WTC11 (cell line): ENCODE results near the gene SNAI1. TPM values are rescaled to one million over a fixed set of nuclear protein-coding genes. Genes with fewer than 3 reads are reported as not detected.
A peak's percentile ranks its signal among the peaks of the same experiment; 100 is the strongest.

Experiments used
- ATAC-seq: fragments of 200-7000 bp; cut with Tn5 transposase; 2 replicates; pipeline ENCODE4 v1.10.0; 2021; ENCODE audit warnings: mild to moderate bottlenecking, moderate library complexity
- CTCF ChIA-PET: fragments of 300-600 bp; sonication (Branson Sonifier 250); formaldehyde crosslinking; loops from one replicate; lab custom pipeline; 2021; ENCODE audit warnings: antibody characterized with exemption; lab: Charles Lee
- POLR2A ChIA-PET: fragments of 350-600 bp; sonication (Branson Sonifier 250); formaldehyde crosslinking; loops from one replicate; lab custom pipeline; 2021; ENCODE audit warnings: antibody characterized with exemption; lab: Charles Lee
- DNase-seq: peaks from one replicate; pipeline ENCODE4 v3.0.0; 2021; ENCODE audit warnings: low spot score
- H3K27ac Mint-ChIP-seq: 2 replicates; pipeline ENCODE4 v1.8.0; 2021; ENCODE audit warnings: mixed read lengths
- H3K27me3 Mint-ChIP-seq: 2 replicates; pipeline ENCODE4 v1.8.0; 2021; ENCODE audit warnings: low read depth, mild to moderate bottlenecking, moderate library complexity, mixed read lengths
- H3K36me3 Mint-ChIP-seq: 2 replicates; pipeline ENCODE4 v1.8.0; 2021; ENCODE audit warnings: mixed read lengths
- H3K4me1 Mint-ChIP-seq: 2 replicates; pipeline ENCODE4 v1.8.0; 2022; ENCODE audit warnings: mixed read lengths
- H3K4me3 Mint-ChIP-seq: 2 replicates; pipeline ENCODE4 v1.8.0; 2021; ENCODE audit warnings: mild to moderate bottlenecking, moderate library complexity, mixed read lengths
- H3K9me3 Mint-ChIP-seq: 2 replicates; pipeline ENCODE4 v1.8.0; 2021; ENCODE audit warnings: mixed read lengths
- CBFB ChIP-seq: sonication (generic); formaldehyde crosslinking; IDR thresholded peaks from 2 replicates; pipeline ENCODE4 v1.8.1; 2022; ENCODE audit warnings: mild to moderate bottlenecking, low read depth, missing genetic modification reagents
- CREB1 ChIP-seq: sonication (generic); formaldehyde crosslinking; IDR thresholded peaks from 2 replicates; pipeline ENCODE4 v1.8.0; 2023; ENCODE audit warnings: mild to moderate bottlenecking, missing genetic modification reagents
- FOXJ3 ChIP-seq: sonication (generic); formaldehyde crosslinking; IDR thresholded peaks from 2 replicates; pipeline ENCODE4 v1.9.0; 2021; ENCODE audit warnings: missing genetic modification reagents, mild to moderate bottlenecking, borderline replicate concordance
- GABPB1 ChIP-seq: sonication (generic); formaldehyde crosslinking; IDR thresholded peaks from 2 replicates; pipeline ENCODE4 v1.8.1; 2023; ENCODE audit warnings: mild to moderate bottlenecking, missing genetic modification reagents
- JAZF1 ChIP-seq: fragments of 250-450 bp; sonication (Bioruptor Pico); IDR thresholded peaks from 2 replicates; pipeline ENCODE4 v1.9.0; 2021; ENCODE audit warnings: moderate library complexity, mild to moderate bottlenecking, inconsistent platforms
- JUN ChIP-seq: sonication (generic); formaldehyde crosslinking; IDR thresholded peaks from 2 replicates; pipeline ENCODE4 v1.8.0; 2023; ENCODE audit warnings: mild to moderate bottlenecking, missing genetic modification reagents
- KAT7 ChIP-seq: sonication (generic); formaldehyde crosslinking; IDR thresholded peaks from 2 replicates; pipeline ENCODE4 v1.8.1; 2023; ENCODE audit warnings: missing genetic modification reagents, mild to moderate bottlenecking, borderline replicate concordance
- ZNF396 ChIP-seq: fragments of 250-450 bp; sonication (Bioruptor Pico); IDR thresholded peaks from 2 replicates; pipeline ENCODE4 v1.8.0; 2021; ENCODE audit warnings: mild to moderate bottlenecking, moderate library complexity, borderline replicate concordance
- total RNA-seq: library from RNA; stranded (reverse); gene quantifications from 3 replicates; pipeline ENCODE4 v1.2.3, GENCODE V29; 2021
- TF ChIP-seq, protein P1 (sequence below): fragments of 250-450 bp; sonication (Bioruptor Pico); IDR thresholded peaks from 2 replicates; pipeline ENCODE4 v1.9.0; 2021; ENCODE audit warnings: mild to moderate bottlenecking
- TF ChIP-seq, protein P2 (sequence below): sonication (generic); formaldehyde crosslinking; IDR thresholded peaks from 2 replicates; pipeline ENCODE4 v1.8.1; 2022; ENCODE audit warnings: low read depth, missing genetic modification reagents, borderline replicate concordance
- TF ChIP-seq, protein P3 (sequence below): sonication (generic); formaldehyde crosslinking; IDR thresholded peaks from 2 replicates; pipeline ENCODE4 v1.8.1; 2023; ENCODE audit warnings: mild to moderate bottlenecking, missing genetic modification reagents
- TF ChIP-seq, protein P4 (sequence below): sonication (generic); formaldehyde crosslinking; IDR thresholded peaks from 2 replicates; pipeline ENCODE4 v1.8.0; 2023; ENCODE audit warnings: missing genetic modification reagents, mild to moderate bottlenecking, borderline replicate concordance

SNAI1 gene
- total RNA-seq, 1 experiment from 2014 or later: 7.9 TPM

DNA sequence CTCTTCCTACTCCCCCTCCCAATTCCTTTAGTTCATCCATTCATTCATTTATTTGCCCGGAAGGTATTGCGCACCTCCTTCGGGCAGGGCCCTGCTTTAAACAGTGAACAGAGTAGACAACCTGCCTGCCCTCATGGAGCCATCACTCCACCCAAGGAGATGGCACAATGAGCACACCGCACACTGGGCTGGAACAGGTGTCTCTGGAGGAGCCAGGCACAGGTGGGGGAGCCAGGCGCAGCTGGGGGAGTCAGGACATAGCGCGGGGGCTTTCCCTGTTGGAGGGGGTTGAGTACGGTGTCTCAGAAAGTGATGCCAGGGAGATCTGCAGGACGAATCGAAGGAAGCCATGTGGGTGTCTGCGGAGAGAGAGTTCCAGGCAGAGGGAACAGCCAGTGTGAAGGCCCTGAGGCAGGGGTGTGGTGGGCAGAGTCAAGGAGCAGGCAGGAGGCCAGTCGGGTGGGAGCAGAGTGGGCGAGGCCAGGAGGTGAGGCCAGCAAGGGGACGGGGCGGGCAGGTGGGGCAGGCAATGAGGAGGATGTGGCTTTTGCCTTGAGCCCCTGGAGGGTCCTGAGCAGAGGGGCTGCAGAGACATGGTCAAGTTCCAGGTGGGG, 46.4 kb downstream of the SNAI1 start:
- no peak overlapping the region for H3K27ac Mint-ChIP-seq
- POLR2A ChIA-PET: interaction anchor here (0.6 kb wide), 1 partner anchor 41 kb away, joined by 4 read pairs; no protein-coding TSS in a partner anchor
- no peak overlapping the region for H3K4me3 Mint-ChIP-seq
- ATAC-seq (no peak), DNase-seq (no peak)
- H3K4me1 Mint-ChIP-seq: peaks cover 3% of the 10 kb centered on the region
- no peaks in the 10 kb centered on the region for H3K36me3 Mint-ChIP-seq
- no peaks in the 10 kb centered on the region; the same call in 1 of the 2 replicates for H3K27me3 Mint-ChIP-seq
- TF ChIP-seq, protein P1, sequence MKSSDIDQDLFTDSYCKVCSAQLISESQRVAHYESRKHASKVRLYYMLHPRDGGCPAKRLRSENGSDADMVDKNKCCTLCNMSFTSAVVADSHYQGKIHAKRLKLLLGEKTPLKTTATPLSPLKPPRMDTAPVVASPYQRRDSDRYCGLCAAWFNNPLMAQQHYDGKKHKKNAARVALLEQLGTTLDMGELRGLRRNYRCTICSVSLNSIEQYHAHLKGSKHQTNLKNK (CRISPR knock-in tag): no peak
- no peak for TF ChIP-seq JAZF1
- TF ChIP-seq, protein P2, sequence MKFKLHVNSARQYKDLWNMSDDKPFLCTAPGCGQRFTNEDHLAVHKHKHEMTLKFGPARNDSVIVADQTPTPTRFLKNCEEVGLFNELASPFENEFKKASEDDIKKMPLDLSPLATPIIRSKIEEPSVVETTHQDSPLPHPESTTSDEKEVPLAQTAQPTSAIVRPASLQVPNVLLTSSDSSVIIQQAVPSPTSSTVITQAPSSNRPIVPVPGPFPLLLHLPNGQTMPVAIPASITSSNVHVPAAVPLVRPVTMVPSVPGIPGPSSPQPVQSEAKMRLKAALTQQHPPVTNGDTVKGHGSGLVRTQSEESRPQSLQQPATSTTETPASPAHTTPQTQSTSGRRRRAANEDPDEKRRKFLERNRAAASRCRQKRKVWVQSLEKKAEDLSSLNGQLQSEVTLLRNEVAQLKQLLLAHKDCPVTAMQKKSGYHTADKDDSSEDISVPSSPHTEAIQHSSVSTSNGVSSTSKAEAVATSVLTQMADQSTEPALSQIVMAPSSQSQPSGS (CRISPR knock-in tag): no peak
- TF ChIP-seq JUN (CRISPR knock-in tag): no peak
- no peak for TF ChIP-seq CREB1 (CRISPR knock-in tag)
- TF ChIP-seq FOXJ3: no peak
- no peak for TF ChIP-seq ZNF396 (CRISPR knock-in tag)
- TF ChIP-seq KAT7 (CRISPR knock-in tag): no peak
- TF ChIP-seq, protein P3, sequence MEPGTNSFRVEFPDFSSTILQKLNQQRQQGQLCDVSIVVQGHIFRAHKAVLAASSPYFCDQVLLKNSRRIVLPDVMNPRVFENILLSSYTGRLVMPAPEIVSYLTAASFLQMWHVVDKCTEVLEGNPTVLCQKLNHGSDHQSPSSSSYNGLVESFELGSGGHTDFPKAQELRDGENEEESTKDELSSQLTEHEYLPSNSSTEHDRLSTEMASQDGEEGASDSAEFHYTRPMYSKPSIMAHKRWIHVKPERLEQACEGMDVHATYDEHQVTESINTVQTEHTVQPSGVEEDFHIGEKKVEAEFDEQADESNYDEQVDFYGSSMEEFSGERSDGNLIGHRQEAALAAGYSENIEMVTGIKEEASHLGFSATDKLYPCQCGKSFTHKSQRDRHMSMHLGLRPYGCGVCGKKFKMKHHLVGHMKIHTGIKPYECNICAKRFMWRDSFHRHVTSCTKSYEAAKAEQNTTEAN: no peak
- TF ChIP-seq CBFB (CRISPR knock-in tag): no peak
- no peaks in the 10 kb centered on the region for H3K9me3 Mint-ChIP-seq
- CTCF ChIA-PET: interaction anchor here (1.2 to 1.7 kb wide), 3 partner anchors 42 to 50 kb away, joined by 3 to 7 read pairs (median 5); no protein-coding TSS in a partner anchor

DNA sequence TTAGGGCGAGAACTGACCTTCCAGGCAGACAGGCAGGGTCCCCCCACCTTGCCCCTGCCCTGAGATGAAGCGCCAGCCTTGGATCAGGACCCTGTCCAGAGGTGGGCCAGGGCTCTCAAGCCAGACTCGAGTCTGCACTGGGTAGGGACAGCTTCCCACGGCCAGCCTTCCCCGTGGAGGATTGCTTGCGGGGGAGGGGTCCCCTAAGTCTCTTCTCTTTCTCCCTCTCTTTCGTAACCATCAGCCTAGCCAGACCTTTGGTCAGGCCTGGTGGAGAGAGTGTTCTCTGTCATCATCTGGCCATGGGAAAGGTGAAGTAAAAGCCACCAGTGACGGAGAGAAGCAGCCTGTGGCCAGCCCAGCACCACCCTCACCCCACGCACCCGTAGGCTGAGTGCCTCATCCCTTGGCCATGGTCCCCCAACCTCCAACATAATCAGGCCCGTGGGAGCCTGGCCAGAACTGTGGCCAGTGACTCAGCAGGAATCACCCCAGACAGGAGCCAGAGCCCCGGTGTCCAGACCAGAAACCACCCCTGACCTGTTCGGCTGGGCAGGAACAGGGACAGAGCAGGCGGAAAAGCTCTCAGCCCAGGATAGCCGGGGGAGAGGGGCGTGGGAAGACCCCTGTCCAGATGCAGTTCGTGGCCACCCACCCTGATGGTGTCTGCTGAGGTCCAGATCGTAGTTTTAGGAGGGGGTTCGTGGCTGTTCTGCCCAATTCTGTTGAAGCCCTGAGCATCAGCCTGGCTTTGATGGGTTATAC, 47.1 kb downstream of the SNAI1 start:
- Mint-ChIP-seq H3K4me3 (no peak overlapping the region), H3K9me3 (no peaks in the 10 kb centered on the region), H3K36me3 (no peaks in the 10 kb centered on the region), H3K27ac (no peak overlapping the region; the same call in 1 of the 2 replicates), H3K27me3 (no peaks in the 10 kb centered on the region; the same call in 1 of the 2 replicates), H3K4me1 (peaks cover 3% of the 10 kb centered on the region)
- DNase-seq (no peak), ATAC-seq (0 out of 2 replicates have a peak, but pooled peaks have one; percentile 18)
- CTCF ChIA-PET: interaction anchor here (1.2 kb wide), 1 partner anchor 42 kb away, joined by 3 read pairs; no protein-coding TSS in a partner anchor
- POLR2A ChIA-PET: interaction anchor here (0.6 kb wide), 1 partner anchor 42 kb away, joined by 4 read pairs; no protein-coding TSS in a partner anchor
- TF ChIP-seq, protein P4, sequence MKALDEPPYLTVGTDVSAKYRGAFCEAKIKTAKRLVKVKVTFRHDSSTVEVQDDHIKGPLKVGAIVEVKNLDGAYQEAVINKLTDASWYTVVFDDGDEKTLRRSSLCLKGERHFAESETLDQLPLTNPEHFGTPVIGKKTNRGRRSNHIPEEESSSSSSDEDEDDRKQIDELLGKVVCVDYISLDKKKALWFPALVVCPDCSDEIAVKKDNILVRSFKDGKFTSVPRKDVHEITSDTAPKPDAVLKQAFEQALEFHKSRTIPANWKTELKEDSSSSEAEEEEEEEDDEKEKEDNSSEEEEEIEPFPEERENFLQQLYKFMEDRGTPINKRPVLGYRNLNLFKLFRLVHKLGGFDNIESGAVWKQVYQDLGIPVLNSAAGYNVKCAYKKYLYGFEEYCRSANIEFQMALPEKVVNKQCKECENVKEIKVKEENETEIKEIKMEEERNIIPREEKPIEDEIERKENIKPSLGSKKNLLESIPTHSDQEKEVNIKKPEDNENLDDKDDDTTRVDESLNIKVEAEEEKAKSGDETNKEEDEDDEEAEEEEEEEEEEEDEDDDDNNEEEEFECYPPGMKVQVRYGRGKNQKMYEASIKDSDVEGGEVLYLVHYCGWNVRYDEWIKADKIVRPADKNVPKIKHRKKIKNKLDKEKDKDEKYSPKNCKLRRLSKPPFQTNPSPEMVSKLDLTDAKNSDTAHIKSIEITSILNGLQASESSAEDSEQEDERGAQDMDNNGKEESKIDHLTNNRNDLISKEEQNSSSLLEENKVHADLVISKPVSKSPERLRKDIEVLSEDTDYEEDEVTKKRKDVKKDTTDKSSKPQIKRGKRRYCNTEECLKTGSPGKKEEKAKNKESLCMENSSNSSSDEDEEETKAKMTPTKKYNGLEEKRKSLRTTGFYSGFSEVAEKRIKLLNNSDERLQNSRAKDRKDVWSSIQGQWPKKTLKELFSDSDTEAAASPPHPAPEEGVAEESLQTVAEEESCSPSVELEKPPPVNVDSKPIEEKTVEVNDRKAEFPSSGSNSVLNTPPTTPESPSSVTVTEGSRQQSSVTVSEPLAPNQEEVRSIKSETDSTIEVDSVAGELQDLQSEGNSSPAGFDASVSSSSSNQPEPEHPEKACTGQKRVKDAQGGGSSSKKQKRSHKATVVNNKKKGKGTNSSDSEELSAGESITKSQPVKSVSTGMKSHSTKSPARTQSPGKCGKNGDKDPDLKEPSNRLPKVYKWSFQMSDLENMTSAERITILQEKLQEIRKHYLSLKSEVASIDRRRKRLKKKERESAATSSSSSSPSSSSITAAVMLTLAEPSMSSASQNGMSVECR (CRISPR knock-in tag): no peak
- peak; percentile 75 for TF ChIP-seq GABPB1
